Esophagus muscularis mucosa (tissue), 3 donors: Measurements from ENCODE around the gene PTBP2.

Experiments used
- POLR2A ChIP-seq: fragments of 450-650 bp; IDR thresholded peaks from one replicate; pipeline ENCODE4 v1.6.1; 2017; ENCODE audit warnings: antibody characterized with exemption, moderate library complexity, mild to moderate bottlenecking, low read depth
- TF ChIP-seq, protein P1 (sequence below), 3 experiments: fragments of 200-600 bp in 2 of 3; fragments of 450-650 bp in 1 of 3; sonication (generic) in 2 of 3; IDR thresholded peaks; one replicate each; pipeline ENCODE4 v1.5.1; 2017 to 2019; ENCODE audit warnings: antibody characterized with exemption in 3 of 3, mild to moderate bottlenecking in 2 of 3, moderate library complexity in 1 of 3

DNA sequence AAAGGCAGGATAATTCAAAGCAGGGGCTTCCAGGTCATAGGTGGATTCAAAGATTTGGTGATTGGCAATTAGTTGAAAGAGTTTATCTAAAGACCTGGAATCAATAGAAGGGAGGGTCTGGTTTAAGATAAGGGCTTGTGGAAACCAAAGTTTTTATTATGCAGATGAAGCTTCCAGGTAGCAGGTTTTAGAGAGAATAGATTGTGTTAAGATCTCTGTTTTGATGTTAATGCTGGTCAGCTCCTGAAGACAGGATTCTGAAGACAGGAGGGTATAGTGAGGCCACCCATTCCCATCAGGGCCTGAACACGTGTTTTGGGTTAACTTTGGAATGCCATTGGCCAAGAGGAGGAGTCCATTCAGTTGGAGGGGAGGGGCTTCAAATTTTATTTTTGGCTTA is 6.1 kb upstream of the PTBP2 start:
- no peak for TF ChIP-seq POLR2A
- TF ChIP-seq, protein P1, sequence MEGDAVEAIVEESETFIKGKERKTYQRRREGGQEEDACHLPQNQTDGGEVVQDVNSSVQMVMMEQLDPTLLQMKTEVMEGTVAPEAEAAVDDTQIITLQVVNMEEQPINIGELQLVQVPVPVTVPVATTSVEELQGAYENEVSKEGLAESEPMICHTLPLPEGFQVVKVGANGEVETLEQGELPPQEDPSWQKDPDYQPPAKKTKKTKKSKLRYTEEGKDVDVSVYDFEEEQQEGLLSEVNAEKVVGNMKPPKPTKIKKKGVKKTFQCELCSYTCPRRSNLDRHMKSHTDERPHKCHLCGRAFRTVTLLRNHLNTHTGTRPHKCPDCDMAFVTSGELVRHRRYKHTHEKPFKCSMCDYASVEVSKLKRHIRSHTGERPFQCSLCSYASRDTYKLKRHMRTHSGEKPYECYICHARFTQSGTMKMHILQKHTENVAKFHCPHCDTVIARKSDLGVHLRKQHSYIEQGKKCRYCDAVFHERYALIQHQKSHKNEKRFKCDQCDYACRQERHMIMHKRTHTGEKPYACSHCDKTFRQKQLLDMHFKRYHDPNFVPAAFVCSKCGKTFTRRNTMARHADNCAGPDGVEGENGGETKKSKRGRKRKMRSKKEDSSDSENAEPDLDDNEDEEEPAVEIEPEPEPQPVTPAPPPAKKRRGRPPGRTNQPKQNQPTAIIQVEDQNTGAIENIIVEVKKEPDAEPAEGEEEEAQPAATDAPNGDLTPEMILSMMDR (IDR thresholded peaks at IDR 0.05): no peak
